H1 (cell line): ENCODE data around the gene RND3. TPM values are rescaled to one million over a fixed set of nuclear protein-coding genes. Genes with fewer than 3 reads are reported as not detected.

Source experiments
- CTCF ChIA-PET: fragments of 300-600 bp; sonication (Branson Sonifier 250); formaldehyde crosslinking; loops from one replicate; lab custom pipeline; 2021; ENCODE audit not compliant: partially characterized antibody; lab: Charles Lee
- POLR2A ChIA-PET: fragments of 300-600 bp; sonication (Branson Sonifier 250); formaldehyde crosslinking; loops from one replicate; lab custom pipeline; 2021; ENCODE audit warnings: inconsistent platforms; ENCODE audit not compliant: partially characterized antibody; lab: Charles Lee
- DNase-seq, 2 experiments: peaks; one replicate each; pipeline versions ENCODE4 v3.0.0 to v3.0.0-alpha.2; 2010 to 2022; ENCODE audit warnings: low spot score in 2 of 2, low read depth in 1 of 2, mixed read lengths in 1 of 2
- FAIRE-seq: peaks from 2 replicates; lab custom pipeline; 2011; peaks lifted over from hg19 to GRCh38; lab: Jason Lieb, UNC
- H2AFZ ChIP-seq: 2 replicates; pipeline ENCODE4 v1.8.1; 2012; ENCODE audit warnings: low read length, inconsistent platforms
- H2AK5ac ChIP-seq: 2 replicates; pipeline ENCODE4 v1.6.1; 2013; ENCODE audit warnings: low read depth, low read length
- H2BK120ac ChIP-seq: replicated peaks from 2 replicates; pipeline ENCODE3; 2013; ENCODE audit warnings: low read depth, low read length, inconsistent platforms
- H2BK12ac ChIP-seq: 2 replicates; pipeline ENCODE4 v1.6.1; 2013; ENCODE audit warnings: low read depth, low read length
- H2BK15ac ChIP-seq: 2 replicates; pipeline ENCODE4 v1.6.1; 2013; ENCODE audit warnings: low read length
- H2BK20ac ChIP-seq: 2 replicates; pipeline ENCODE4 v1.6.1; 2013; ENCODE audit warnings: low read length
- H2BK5ac ChIP-seq: 2 replicates; pipeline ENCODE4 v1.6.1; 2013; ENCODE audit warnings: low read depth, low read length
- H3K14ac ChIP-seq: 2 replicates; pipeline ENCODE4 v1.6.1; 2013; ENCODE audit warnings: inconsistent platforms; ENCODE audit not compliant: insufficient read length
- H3K18ac ChIP-seq: 2 replicates; pipeline ENCODE4 v1.6.1; 2013; ENCODE audit warnings: low read length; ENCODE audit errors: extremely low read depth
- H3K23ac ChIP-seq: 2 replicates; pipeline ENCODE4 v1.6.1; 2013; ENCODE audit warnings: inconsistent platforms; ENCODE audit not compliant: insufficient read length
- H3K23me2 ChIP-seq: 2 replicates; pipeline ENCODE4 v1.6.1; 2013; ENCODE audit warnings: low read depth, low read length
- H3K27ac ChIP-seq: 2 replicates; pipeline ENCODE4 v1.6.1; 2011; ENCODE audit warnings: low read depth, low read length, inconsistent platforms
- H3K27me3 ChIP-seq, 4 experiments: replicated peaks in 1 of 4; 1 replicate in 1 of 4; 2 replicates in 3 of 4; pipeline versions ENCODE4 v1.6.1 to v1.8.1; 2011 to 2013; ENCODE audit warnings: low read length in 3 of 4, mild to moderate bottlenecking in 3 of 4, inconsistent platforms in 2 of 4, mixed read lengths in 2 of 4, moderate library complexity in 1 of 4; ENCODE audit not compliant: control insufficient read depth in 3 of 4, insufficient read depth in 3 of 4; ENCODE audit errors: extremely low read depth in 1 of 4
- H3K36me3 ChIP-seq, 4 experiments: 2 replicates each; pipeline versions ENCODE4 v1.6.1 to v1.8.1; 2011 to 2013; ENCODE audit warnings: mild to moderate bottlenecking in 4 of 4, low read length in 3 of 4, moderate library complexity in 2 of 4, control low read depth in 1 of 4, inconsistent platforms in 1 of 4; ENCODE audit not compliant: insufficient read depth in 4 of 4, control insufficient read depth in 2 of 4
- H3K4ac ChIP-seq: replicated peaks from 2 replicates; pipeline ENCODE3; 2013; ENCODE audit warnings: low read length, low read depth, mixed read lengths, inconsistent platforms; ENCODE audit not compliant: insufficient read length
- H3K4me1 ChIP-seq, 4 experiments: replicated peaks in 1 of 4; 1 replicate in 1 of 4; 2 replicates in 3 of 4; pipeline versions ENCODE4 v1.6.1 to v1.8.1; 2011 to 2013; ENCODE audit warnings: low read length in 3 of 4, inconsistent platforms in 2 of 4, mixed read lengths in 1 of 4; ENCODE audit not compliant: insufficient read depth in 4 of 4, control insufficient read depth in 3 of 4
- H3K4me2 ChIP-seq, 2 experiments: 2 replicates each; pipeline versions ENCODE4 v1.6.1 to v1.8.1; 2011 to 2013; ENCODE audit warnings: low read depth in 2 of 2, low read length in 2 of 2, control low read depth in 1 of 2, inconsistent platforms in 1 of 2, mild to moderate bottlenecking in 1 of 2; ENCODE audit not compliant: insufficient read depth in 1 of 2
- H3K4me3 ChIP-seq, 4 experiments: fragments of 200-600, 300-600 bp in 1 of 4; sonication (generic), shearing (Covaris generic), sonication (Bioruptor Twin) in 1 of 4; 2 replicates each; pipeline versions ENCODE4 v1.5.1 to v1.8.1; 2011 to 2016; ENCODE audit warnings: low read length in 4 of 4, low read depth in 3 of 4, control low read depth in 2 of 4, inconsistent platforms in 2 of 4, mild to moderate bottlenecking in 2 of 4, mixed read lengths in 1 of 4, moderate library complexity in 1 of 4; ENCODE audit not compliant: insufficient read depth in 2 of 4; ENCODE audit errors: extremely low read depth in 1 of 4
- H3K56ac ChIP-seq: replicated peaks from 2 replicates; pipeline ENCODE3; 2013; ENCODE audit warnings: low read depth, mild to moderate bottlenecking, mixed read lengths, low read length, inconsistent platforms; ENCODE audit not compliant: insufficient read length
- H3K79me1 ChIP-seq: 2 replicates; pipeline ENCODE4 v1.6.1; 2013; ENCODE audit warnings: low read depth, low read length, control low read depth
- H3K79me2 ChIP-seq, 2 experiments: 2 replicates each; pipeline versions ENCODE4 v1.6.1 to v1.8.1; 2012 to 2013; ENCODE audit warnings: low read length in 2 of 2, mild to moderate bottlenecking in 2 of 2, inconsistent platforms in 1 of 2; ENCODE audit not compliant: insufficient read depth in 2 of 2, control insufficient read depth in 1 of 2
- H3K9ac ChIP-seq, 4 experiments: replicated peaks in 1 of 4; 1 replicate in 1 of 4; 2 replicates in 3 of 4; pipeline versions ENCODE4 v1.6.1 to v1.8.1; 2011 to 2013; ENCODE audit warnings: low read depth in 3 of 4, low read length in 3 of 4, control low read depth in 2 of 4, mild to moderate bottlenecking in 2 of 4, moderate library complexity in 2 of 4, inconsistent platforms in 1 of 4; ENCODE audit errors: extremely low read depth in 1 of 4
- H3K9me3 ChIP-seq, 2 experiments: 2 replicates each; pipeline versions ENCODE4 v1.6.1 to v1.8.1; 2012 to 2013; ENCODE audit warnings: mild to moderate bottlenecking in 2 of 2, moderate library complexity in 2 of 2, control low read depth in 1 of 2, inconsistent platforms in 1 of 2, low read depth in 1 of 2, low read length in 1 of 2, mixed read lengths in 1 of 2; ENCODE audit not compliant: insufficient read depth in 2 of 2
- H4K20me1 ChIP-seq, 2 experiments: replicated peaks in 1 of 2; 2 replicates each; pipeline versions ENCODE3 to v1.8.1; 2011 to 2013; ENCODE audit warnings: inconsistent platforms in 2 of 2, low read length in 2 of 2, mild to moderate bottlenecking in 1 of 2; ENCODE audit not compliant: insufficient read depth in 2 of 2, control insufficient read depth in 1 of 2
- H4K5ac ChIP-seq: 2 replicates; pipeline ENCODE4 v1.6.1; 2013; ENCODE audit warnings: low read length, low read depth, mixed read lengths, inconsistent platforms; ENCODE audit not compliant: insufficient read length
- H4K8ac ChIP-seq: 2 replicates; pipeline ENCODE4 v1.8.0; 2013; ENCODE audit warnings: mild to moderate bottlenecking, moderate library complexity, low read length, inconsistent platforms; ENCODE audit not compliant: insufficient read depth; ENCODE audit errors: extremely low read depth
- H4K91ac ChIP-seq: replicated peaks from 2 replicates; pipeline ENCODE3; 2013; ENCODE audit warnings: low read length, mixed read lengths, inconsistent platforms; ENCODE audit not compliant: insufficient read length
- CHD2 ChIP-seq: IDR thresholded peaks from 2 replicates; pipeline ENCODE4 v1.6.1; 2012; ENCODE audit warnings: low read length, improper control_type of control experiment
- E2F6 ChIP-seq: IDR thresholded peaks from 2 replicates; pipeline ENCODE4 v1.6.1; 2012; ENCODE audit warnings: inconsistent platforms
- EP300 ChIP-seq, 2 experiments: IDR thresholded peaks; 1 replicate in 1 of 2; 2 replicates in 1 of 2; pipeline ENCODE4 v1.6.1; 2011 to 2012; ENCODE audit warnings: low read depth in 2 of 2, low read length in 2 of 2, mild to moderate bottlenecking in 2 of 2, borderline replicate concordance in 1 of 2, inconsistent platforms in 1 of 2, moderate library complexity in 1 of 2
- FOSL1 ChIP-seq: IDR thresholded peaks from 2 replicates; pipeline ENCODE4 v1.6.1; 2011; ENCODE audit warnings: mild to moderate bottlenecking, low read depth, low read length, moderate library complexity; ENCODE audit not compliant: insufficient read depth
- KDM4A ChIP-seq: IDR thresholded peaks from one replicate; pipeline ENCODE4 v1.7.1; 2012; ENCODE audit warnings: low read depth, mild to moderate bottlenecking, moderate library complexity, low read length, inconsistent platforms; ENCODE audit not compliant: severe bottlenecking
- RXRA ChIP-seq: IDR thresholded peaks from 2 replicates; pipeline ENCODE4 v1.6.1; 2011; ENCODE audit warnings: low read depth, mild to moderate bottlenecking, low read length, moderate library complexity; ENCODE audit not compliant: insufficient read depth
- SIRT6 ChIP-seq: IDR thresholded peaks from one replicate; pipeline ENCODE4 v1.7.1; 2012; ENCODE audit warnings: low read length, inconsistent platforms
- SP2 ChIP-seq: IDR thresholded peaks from 2 replicates; pipeline ENCODE4 v1.6.1; 2012; ENCODE audit warnings: mild to moderate bottlenecking, low read length, inconsistent platforms
- SRF ChIP-seq: IDR thresholded peaks from 2 replicates; pipeline ENCODE4 v1.6.1; 2011; ENCODE audit warnings: mild to moderate bottlenecking, low read depth, low read length, moderate library complexity
- TAF7 ChIP-seq: optimal IDR thresholded peaks from 2 replicates; pipeline ENCODE3; 2011; ENCODE audit warnings: low read depth, mild to moderate bottlenecking, inconsistent platforms, low read length, moderate library complexity, borderline replicate concordance
- WGBS, 2 experiments: shearing (Covaris generic) in 1 of 2; methylation state at CpG; one replicate each; pipeline versions ENCODE4 v1.1.6 to v1.1.7; 2013 to 2015; ENCODE audit warnings: low lambda C conversion rate in 2 of 2, mixed read lengths in 2 of 2, inconsistent platforms in 1 of 2, low coverage in 1 of 2, missing lambda C conversion rate in 1 of 2; ENCODE audit not compliant: insufficient replicate concordance in 2 of 2, insufficient coverage in 1 of 2, insufficient read length in 1 of 2; ENCODE audit errors: extremely low coverage in 1 of 2, missing lambda C conversion rate in 1 of 2; 5-methylcytosine and 5-hydroxymethylcytosine counted together
- polyA plus RNA-seq, 7 experiments: library from polyadenylated mRNA; depleted of rRNA in 3 of 7; stranded (reverse) in 5 of 7; unstranded in 2 of 7; fragments of >200 nt in 5 of 7; fragments of 200-250 nt in 2 of 7; gene quantifications; 1 replicate in 5 of 7; 2 replicates in 1 of 7; 4 replicates in 1 of 7; pipeline versions ENCODE4 v1.2.1 to v1.2.3, GENCODE V29; 2011 to 2013; ENCODE audit warnings: missing spikeins in 2 of 7, mixed read lengths in 2 of 7
- total RNA-seq: library from RNA; stranded (reverse); fragmentation: NEBNext Ultra II Directional; extraction: Animal tissue kit (Norgen Biotek cat#: 25700); gene quantifications from 2 replicates; pipeline ENCODE4 v1.2.1, GENCODE V29; 2021

RND3 gene
- total and polyA plus RNA-seq, 2 of the 8 experiments (the other 6 are each of a cell fraction or from before 2014, with no cell fraction given) = 12.2 to 25.6 TPM

- CTCF ChIA-PET = no interaction called here
- Histone ChIP-seq H2BK120ac (no peak overlapping the region), H4K20me1 (no peaks in the 10 kb centered on the region), H3K56ac (no peak overlapping the region), H2BK12ac (no peak overlapping the region), H2AK5ac (no peak overlapping the region), H3K9me3 (no peaks in the 10 kb centered on the region), H3K14ac (no peak overlapping the region), H2BK20ac (no peak overlapping the region), H3K23me2 (no peaks in the 10 kb centered on the region), H3K4ac (no peak overlapping the region), H3K27me3 (no peaks in the 10 kb centered on the region), H3K23ac (no peak overlapping the region), H4K91ac (no peak overlapping the region), H2BK15ac (no peak overlapping the region), H3K9ac (no peak overlapping the region), H3K27ac (no peak overlapping the region), H3K79me1 (no peaks in the 10 kb centered on the region), H3K79me2 (no peaks in the 10 kb centered on the region), H3K4me3 (no peak overlapping the region), H3K36me3 (no peaks in the 10 kb centered on the region), H4K5ac (no peak overlapping the region), H2BK5ac (no peak overlapping the region), H3K4me1 (peaks cover 0 to 7% (median 3%) of the 10 kb centered on the region in 4 experiments; a peak in 5 of 7 replicates), H4K8ac (no peak overlapping the region), H2AFZ (no peak overlapping the region), H3K18ac (no peak overlapping the region), H3K4me2 (no peak overlapping the region)
- 58% methylated on average over 2 of the region's 2 CpGs; no CpG with 5 or more reads in 1 of the 2 experiments for WGBS, 2 experiments
- POLR2A ChIA-PET = no interaction called here
- no peak for DNase-seq
- TF ChIP-seq SIRT6 = no peak
- no peak for TF ChIP-seq CHD2
- TF ChIP-seq EP300 (IDR thresholded peaks at IDR 0.05; ENCODE audit: borderline replicate concordance in 1 of 2, low read depth in 2 of 2, low read length in 2 of 2) = no peak
- TF ChIP-seq RXRA = no peak
- no peak for TF ChIP-seq SRF
- no peak for TF ChIP-seq SP2
- TF ChIP-seq TAF7 = no peak
- TF ChIP-seq KDM4A = no peak
- TF ChIP-seq FOSL1 = no peak
- no peak for TF ChIP-seq E2F6
- no peak for FAIRE-seq
Measured at GRCh38 chr2:150428641-150429040, 58.8 kb downstream of the RND3 start.
